RWPE1 (cell line): Measurements from ENCODE around the gene FOXC2.

Experiments used
- CTCF ChIA-PET: fragments of 350-600 bp; sonication (Branson Sonifier 250); formaldehyde crosslinking; extraction: SDS; loops from one replicate; lab custom pipeline; 2021; lab: Yijun Ruan, JAX
- POLR2A ChIA-PET: fragments of 400-600 bp; formaldehyde crosslinking; extraction: SDS; loops from one replicate; lab custom pipeline; 2020; ENCODE audit warnings: antibody characterized with exemption; ENCODE audit not compliant: low non-redundant PET; lab: Yijun Ruan, JAX
- DNase-seq: peaks from one replicate; pipeline ENCODE4 v3.0.0; 2012; ENCODE audit warnings: low spot score
- H3K27ac ChIP-seq: fragments of 450-650 bp; 2 replicates; pipeline ENCODE4 v1.5.1; 2017
- CTCF ChIP-seq: fragments of 450-650 bp; conservative IDR thresholded peaks from 2 replicates; pipeline ENCODE4 v1.5.1; 2017; ENCODE audit warnings: low read depth, mild to moderate bottlenecking

Gene FOXC2

DNA sequence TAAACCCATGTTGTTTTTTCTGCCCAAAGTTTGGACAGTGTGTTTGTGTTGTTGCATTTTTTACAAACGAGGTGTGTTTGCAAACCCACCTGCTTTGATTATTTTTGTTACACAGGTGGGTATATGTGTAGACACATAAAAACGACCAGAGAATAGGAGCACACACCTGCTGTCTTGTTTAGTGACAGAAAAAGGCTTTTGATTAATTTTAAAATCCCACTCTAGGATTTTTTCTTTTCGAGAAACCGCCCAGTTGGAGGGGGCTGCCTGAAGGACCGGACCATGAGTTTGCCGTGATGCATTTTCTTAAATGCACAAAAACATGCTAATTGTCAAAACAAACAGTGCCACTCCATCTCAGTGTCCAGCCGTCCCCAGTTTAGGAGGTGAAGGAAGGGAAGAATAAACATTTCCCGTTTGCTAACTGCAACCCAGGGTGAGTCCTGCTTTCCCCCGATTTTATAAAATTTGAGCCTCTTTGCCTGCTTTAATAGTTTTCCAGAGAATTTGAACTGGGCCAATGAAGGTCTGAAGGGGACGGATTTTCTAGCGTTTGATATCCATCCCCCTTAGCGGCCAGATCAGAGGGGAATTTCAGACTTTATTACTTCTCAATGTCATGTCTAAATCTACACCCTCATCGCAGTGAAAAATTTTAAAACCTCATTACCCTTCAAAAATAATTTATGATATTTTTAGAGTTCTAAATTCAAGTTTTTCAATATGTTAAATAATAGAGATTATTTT lies 3.2 kb downstream of the FOXC2 start:
- CTCF ChIA-PET: no interaction called here
- no peak overlapping the region for H3K27ac ChIP-seq
- DNase-seq: no peak
- POLR2A ChIA-PET: no interaction called here
- TF ChIP-seq CTCF: no peak

GRCh38 chr16:86570558-86571529 lies 4.2 kb downstream of the FOXC2 start:
- ChIA-PET CTCF (interaction anchor here (0.5 to 0.6 kb wide), 2 partner anchors 193 to 1065 kb away, joined by 3 to 4 read pairs; no protein-coding TSS in a partner anchor), POLR2A (no interaction called here)
- DNase-seq: no peak
- H3K27ac ChIP-seq: peak overlapping the region; percentile 12
- TF ChIP-seq CTCF: no peak

GRCh38 chr16:86571530-86571915 lies 4.9 kb downstream of the FOXC2 start:
- no peak for TF ChIP-seq CTCF
- CTCF ChIA-PET: interaction anchor here (0.5 to 0.6 kb wide), 2 partner anchors 10 to 192 kb away, joined by 3 to 5 read pairs; no protein-coding TSS in a partner anchor

GRCh38 chr16:86572041-86572521 lies 5.5 kb downstream of the FOXC2 start:
- CTCF ChIA-PET: interaction anchor here (0.5 to 1.4 kb wide), 2 partner anchors 8 to 9 kb away, joined by 3 to 5 read pairs; no protein-coding TSS in a partner anchor

More at GRCh38 chr16:86571530-86571915, 4.9 kb downstream of the FOXC2 start:
- POLR2A ChIA-PET: no interaction called here
- DNase-seq: no peak
- H3K27ac ChIP-seq: peak overlapping the region; percentile 12

GRCh38 chr16:86572606-86573005 lies 6.0 kb downstream of the FOXC2 start:
- POLR2A ChIA-PET: no interaction called here

More at GRCh38 chr16:86572041-86572521, 5.5 kb downstream of the FOXC2 start:
- no peak for DNase-seq
- TF ChIP-seq CTCF: no peak
- POLR2A ChIA-PET: no interaction called here
- peak overlapping the region; percentile 45 for H3K27ac ChIP-seq

More at GRCh38 chr16:86572606-86573005, 6.0 kb downstream of the FOXC2 start:
- peak overlapping the region; percentile 45; the same call in 1 of the 2 replicates for H3K27ac ChIP-seq
- CTCF ChIA-PET: interaction anchor here (0.7 to 1.4 kb wide), 2 partner anchors 8 to 490 kb away, joined by 3 to 5 read pairs; no protein-coding TSS in a partner anchor
- no peak for DNase-seq
- no peak for TF ChIP-seq CTCF
